A673 (cell line): Measurements from ENCODE around the gene MYO1F. TPM values are rescaled to one million over a fixed set of nuclear protein-coding genes. Genes with fewer than 3 reads are reported as not detected.

Source experiments
- BruUV-seq: library from RNA; stranded (reverse); fragments of 400-500 nt; replicated peaks from 2 replicates; lab custom pipeline; 2021; lab: Mats Ljungman, UMichigan
- CTCF ChIA-PET: fragments of 300-600 bp; sonication (Branson Sonifier 250); formaldehyde crosslinking; loops from one replicate; lab custom pipeline; 2022; ENCODE audit warnings: antibody characterized with exemption; lab: Charles Lee
- POLR2A ChIA-PET: fragments of 300-600 bp; sonication (Branson Sonifier 250); formaldehyde crosslinking; loops from one replicate; lab custom pipeline; 2022; ENCODE audit warnings: antibody characterized with exemption; ENCODE audit not compliant: low non-redundant PET; lab: Charles Lee
- DNase-seq: peaks from one replicate; pipeline ENCODE4 v3.0.0-alpha.2; 2015; ENCODE audit warnings: low spot score
- H3K27ac ChIP-seq: fragments of 200-600 bp; sonication (generic); 2 replicates; pipeline ENCODE4 v1.5.1; 2016; ENCODE audit warnings: mixed run types, low read depth, mild to moderate bottlenecking, mixed read lengths, antibody characterized with exemption, low read length; ENCODE audit not compliant: poor library complexity, severe bottlenecking
- H3K27me3 ChIP-seq: fragments of 200-600 bp; sonication (generic); replicated peaks from 2 replicates; pipeline ENCODE4 v1.6.1; 2017; ENCODE audit warnings: mixed run types, low read depth, mild to moderate bottlenecking, mixed read lengths, antibody characterized with exemption, low read length; ENCODE audit not compliant: insufficient read depth, poor library complexity
- H3K36me3 ChIP-seq: fragments of 200-600 bp; sonication (generic); 2 replicates; pipeline ENCODE4 v1.6.1; 2016; ENCODE audit warnings: mixed run types, mild to moderate bottlenecking, mixed read lengths, antibody characterized with exemption, low read length; ENCODE audit not compliant: insufficient read depth, poor library complexity, severe bottlenecking
- H3K4me1 ChIP-seq: fragments of 200-600 bp; sonication (generic); 2 replicates; pipeline ENCODE4 v1.6.1; 2017; ENCODE audit warnings: mixed run types, mild to moderate bottlenecking, mixed read lengths, antibody characterized with exemption, low read length; ENCODE audit not compliant: insufficient read depth, poor library complexity, severe bottlenecking
- H3K4me3 ChIP-seq: fragments of 200-600 bp; sonication (generic); 2 replicates; pipeline ENCODE4 v1.5.1; 2016; ENCODE audit warnings: low read depth, mixed run types, mild to moderate bottlenecking, mixed read lengths, low read length; ENCODE audit not compliant: poor library complexity, severe bottlenecking
- H3K9me3 ChIP-seq: fragments of 200-600 bp; sonication (generic); 2 replicates; pipeline ENCODE4 v1.6.1; 2016; ENCODE audit warnings: mixed run types, low read depth, mild to moderate bottlenecking, mixed read lengths, antibody characterized with exemption, low read length; ENCODE audit not compliant: poor library complexity, severe bottlenecking
- EZH2 ChIP-seq: fragments of 200-600 bp; sonication (generic); IDR thresholded peaks from 2 replicates; pipeline ENCODE4 v1.6.1; 2017; ENCODE audit warnings: borderline replicate concordance, low read depth, mild to moderate bottlenecking, mixed read lengths, antibody characterized with exemption, low read length; ENCODE audit not compliant: poor library complexity, severe bottlenecking
- intact Hi-C: fragments of 100-400 bp; cut with micrococcal nuclease; formaldehyde crosslinking; loops from one replicate; pipeline ENCODE4 v1.10.0; 2022; ENCODE audit not compliant: unreplicated experiment
- total RNA-seq: library from RNA; stranded (reverse); gene quantifications from 2 replicates; pipeline ENCODE4 v1.2.3, GENCODE V29; 2021
- TF ChIP-seq, protein P1 (sequence below): fragments of 300-800, 200-600 bp; sonication (generic); conservative IDR thresholded peaks from 2 replicates; pipeline ENCODE4 v1.5.1; 2017; ENCODE audit warnings: low read depth, mild to moderate bottlenecking, antibody characterized with exemption, low read length, moderate library complexity, mixed read lengths

The MYO1F gene
- total RNA-seq, 1 experiment from 2014 or later = 0.26 TPM

DNA sequence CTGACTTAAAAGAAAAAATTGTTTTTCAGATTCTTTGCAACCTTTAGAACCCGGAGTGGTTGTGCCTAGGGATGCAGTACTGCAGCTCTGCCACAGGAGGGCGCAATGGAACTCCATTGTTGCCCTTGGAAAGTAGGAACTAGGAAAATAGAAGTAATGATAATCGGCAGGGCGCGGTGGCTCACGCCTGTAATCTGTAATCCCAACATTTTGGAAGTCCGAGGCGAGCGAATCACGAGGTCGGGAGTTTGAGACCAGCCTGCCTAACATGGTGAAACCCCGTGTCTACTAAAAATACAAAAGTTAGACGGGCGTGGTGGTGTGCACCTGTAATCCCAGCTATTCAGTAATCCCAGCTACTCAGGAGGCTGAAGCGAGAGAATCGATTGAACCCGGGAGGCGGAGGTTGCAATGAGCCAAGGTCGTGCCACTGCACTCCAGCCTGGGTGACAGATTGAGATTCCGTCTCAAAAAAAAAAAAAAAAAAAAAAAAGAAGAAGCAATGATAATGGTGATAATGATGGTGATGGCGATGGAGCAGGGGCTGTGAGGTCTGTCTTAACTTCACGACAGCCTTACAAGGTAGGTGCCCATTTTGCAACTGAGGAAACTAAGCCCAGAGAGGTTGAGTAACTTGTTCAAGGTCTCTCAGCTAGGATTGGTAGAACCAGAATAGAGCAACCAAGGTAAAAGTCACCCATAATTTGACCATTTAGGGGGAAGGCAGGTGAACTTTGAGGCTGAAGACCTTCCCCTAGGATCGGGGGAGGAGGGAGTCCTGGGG, 38.8 kb upstream of the MYO1F start:
- intact Hi-C loops = no loop called here
- Histone ChIP-seq H3K9me3 (no peaks in the 10 kb centered on the region), H3K27me3 (no peaks in the 10 kb centered on the region), H3K4me1 (peaks cover 10% of the 10 kb centered on the region), H3K4me3 (no peak overlapping the region), H3K27ac (no peak overlapping the region), H3K36me3 (no peaks in the 10 kb centered on the region)
- peak; percentile 81 for DNase-seq
- BruUV-seq = no TSS peak
- ChIA-PET CTCF (interaction anchor here (0.5 to 1.1 kb wide), 7 partner anchors 26 to 885 kb away, joined by 3 to 12 read pairs (median 9); no protein-coding TSS in a partner anchor), POLR2A (no interaction called here)
- TF ChIP-seq, protein P1, sequence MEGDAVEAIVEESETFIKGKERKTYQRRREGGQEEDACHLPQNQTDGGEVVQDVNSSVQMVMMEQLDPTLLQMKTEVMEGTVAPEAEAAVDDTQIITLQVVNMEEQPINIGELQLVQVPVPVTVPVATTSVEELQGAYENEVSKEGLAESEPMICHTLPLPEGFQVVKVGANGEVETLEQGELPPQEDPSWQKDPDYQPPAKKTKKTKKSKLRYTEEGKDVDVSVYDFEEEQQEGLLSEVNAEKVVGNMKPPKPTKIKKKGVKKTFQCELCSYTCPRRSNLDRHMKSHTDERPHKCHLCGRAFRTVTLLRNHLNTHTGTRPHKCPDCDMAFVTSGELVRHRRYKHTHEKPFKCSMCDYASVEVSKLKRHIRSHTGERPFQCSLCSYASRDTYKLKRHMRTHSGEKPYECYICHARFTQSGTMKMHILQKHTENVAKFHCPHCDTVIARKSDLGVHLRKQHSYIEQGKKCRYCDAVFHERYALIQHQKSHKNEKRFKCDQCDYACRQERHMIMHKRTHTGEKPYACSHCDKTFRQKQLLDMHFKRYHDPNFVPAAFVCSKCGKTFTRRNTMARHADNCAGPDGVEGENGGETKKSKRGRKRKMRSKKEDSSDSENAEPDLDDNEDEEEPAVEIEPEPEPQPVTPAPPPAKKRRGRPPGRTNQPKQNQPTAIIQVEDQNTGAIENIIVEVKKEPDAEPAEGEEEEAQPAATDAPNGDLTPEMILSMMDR = peak; percentile 97
- no peak for TF ChIP-seq EZH2

DNA sequence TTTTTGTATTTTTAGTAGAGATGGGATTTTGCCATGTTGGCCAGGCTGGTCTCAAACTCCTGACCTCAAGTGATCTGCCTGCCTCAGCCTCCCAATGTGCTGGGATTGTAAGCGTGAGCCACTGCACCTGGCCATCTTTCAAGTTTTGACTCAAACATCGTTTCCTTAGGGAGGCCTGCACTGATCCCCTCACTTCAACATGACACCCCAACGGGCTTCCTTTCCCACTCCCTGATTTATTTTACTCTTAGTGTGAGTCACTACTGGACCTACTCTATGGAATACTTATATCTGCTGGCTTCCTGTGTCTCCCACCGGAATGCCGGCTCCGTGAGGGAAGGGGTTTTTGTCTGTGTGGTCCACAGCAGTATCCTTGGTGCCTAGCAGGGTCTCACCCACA, 37.8 kb upstream of the MYO1F start:
- intact Hi-C loops = no loop called here
- Histone ChIP-seq H3K4me1 (peaks cover 10% of the 10 kb centered on the region), H3K4me3 (no peak overlapping the region), H3K9me3 (no peaks in the 10 kb centered on the region), H3K27ac (no peak overlapping the region), H3K36me3 (no peaks in the 10 kb centered on the region), H3K27me3 (no peaks in the 10 kb centered on the region)
- BruUV-seq = no TSS peak
- ChIA-PET CTCF (interaction anchor here (0.5 to 1.0 kb wide), 5 partner anchors 27 to 886 kb away, joined by 4 to 12 read pairs (median 10); no protein-coding TSS in a partner anchor), POLR2A (no interaction called here)
- TF ChIP-seq, protein P1 = no peak
- TF ChIP-seq EZH2 = no peak
- DNase-seq = no peak

DNA sequence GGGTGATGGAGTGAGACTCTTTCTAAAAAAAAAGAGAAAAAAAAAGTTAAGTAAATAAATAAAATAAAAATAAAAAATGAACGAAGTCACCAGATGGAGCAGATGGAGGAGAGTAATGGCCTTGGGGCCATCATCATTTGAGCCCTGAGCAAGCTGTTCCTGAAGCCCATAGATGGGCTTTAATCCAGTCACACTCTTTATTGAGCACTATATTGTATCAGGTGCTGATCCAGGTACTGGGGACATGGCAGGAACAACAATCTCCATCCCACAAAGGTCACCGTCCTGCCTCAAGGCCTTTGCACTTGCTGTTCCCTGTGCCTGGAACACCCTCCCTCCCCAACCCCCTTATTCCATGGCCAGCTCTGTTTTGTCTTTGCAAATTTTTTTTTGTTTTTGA, 37.2 kb upstream of the MYO1F start:
- no peak overlapping the region for H3K27ac ChIP-seq
- no peaks in the 10 kb centered on the region for H3K27me3 ChIP-seq
- CTCF ChIA-PET = interaction anchor here (0.9 kb wide), 1 partner anchor 27 kb away, joined by 3 read pairs; no protein-coding TSS in a partner anchor
- H3K4me1 ChIP-seq = peaks cover 10% of the 10 kb centered on the region
- TF ChIP-seq, protein P1 = no peak
- no peak for TF ChIP-seq EZH2
- no TSS peak for BruUV-seq
- H3K36me3 ChIP-seq = no peaks in the 10 kb centered on the region
- intact Hi-C loops = no loop called here
- H3K4me3 ChIP-seq = no peak overlapping the region
- H3K9me3 ChIP-seq = no peaks in the 10 kb centered on the region
- POLR2A ChIA-PET = no interaction called here
- DNase-seq = no peak
